Stimulated activated naive CD4-positive, alpha-beta T cell (primary cell): ENCODE results near the gene GPHB5.
A peak's percentile ranks its signal among the peaks of the same experiment; 100 is the strongest.
"Not testable (repeated sequence)": the region's sequence is repeated elsewhere in the genome, so short reads cannot be mapped to it uniquely, and the experiment has no call there.

Experiments
- DNase-seq, 6 experiments: peaks; one replicate each; lab custom pipeline; 2025; lab: John Stamatoyannopoulos, UW

The GPHB5 gene

GRCh38 chr14:63295231-63295685 is 23.5 kb downstream of the GPHB5 start:
- no peak for DNase-seq

GRCh38 chr14:63292805-63293204 is 25.9 kb downstream of the GPHB5 start:
- DNase-seq: no peak

GRCh38 chr14:63290741-63291430 is 27.8 kb downstream of the GPHB5 start:
- no peak for DNase-seq

- no peak for DNase-seq
These were observed 29.9 kb downstream of the GPHB5 start for GRCh38 chr14:63288853-63289252.

- DNase-seq: no peak
These were observed 30.9 kb downstream of the GPHB5 start for GRCh38 chr14:63287666-63288483.

- no peak for DNase-seq
These were observed 32.7 kb downstream of the GPHB5 start for GRCh38 chr14:63286071-63286470.

GRCh38 chr14:63283884-63284248 is 34.9 kb downstream of the GPHB5 start:
- no peak for DNase-seq

GRCh38 chr14:63282997-63283883 is 35.5 kb downstream of the GPHB5 start:
- no peak for DNase-seq

GRCh38 chr14:63279933-63280332 is 38.8 kb downstream of the GPHB5 start:
- not testable (repeated sequence) for DNase-seq

- DNase-seq: no peak
These were observed 41.0 kb downstream of the GPHB5 start for GRCh38 chr14:63277591-63278183.

GRCh38 chr14:63276492-63277342 is 42.0 kb downstream of the GPHB5 start:
- peak in 1 of 6 experiments; percentile 7 for DNase-seq

GRCh38 chr14:63276016-63276415 is 42.7 kb downstream of the GPHB5 start:
- no peak for DNase-seq

- DNase-seq: no peak
These were observed 43.1 kb downstream of the GPHB5 start for GRCh38 chr14:63275611-63276010.

GRCh38 chr14:63273717-63274655 is 44.7 kb downstream of the GPHB5 start:
- no peak for DNase-seq

GRCh38 chr14:63273129-63273528 is 45.6 kb downstream of the GPHB5 start:
- no peak for DNase-seq

GRCh38 chr14:63269561-63270225 is 49.0 kb downstream of the GPHB5 start:
- no peak for DNase-seq

- no peak for DNase-seq
These were observed 50.0 kb downstream of the GPHB5 start for GRCh38 chr14:63268771-63269170.

- DNase-seq: no peak
These were observed 51.6 kb downstream of the GPHB5 start for GRCh38 chr14:63267171-63267570.

GRCh38 chr14:63266106-63266505 is 52.6 kb downstream of the GPHB5 start:
- DNase-seq: no peak
